Measurements from ENCODE around the gene KCNJ6.

- no peak for TF ChIP-seq CTCF (IDR thresholded peaks at IDR 0.05; ENCODE audit: control extremely low read depth in 1 of 3, insufficient read depth in 1 of 3, low read depth in 1 of 3, low read length in 3 of 3)
- TF ChIP-seq POLR2A (IDR thresholded peaks at IDR 0.05; ENCODE audit: control extremely low read depth in 1 of 2, low read depth in 2 of 2, low read length in 2 of 2), result no peak
- no peak for TF ChIP-seq POLR2AphosphoS5 (IDR thresholded peaks at IDR 0.05; ENCODE audit: low read depth, low read length)
- TF ChIP-seq CBX8 (IDR thresholded peaks at IDR 0.05; ENCODE audit: borderline replicate concordance, low read depth, low read length), result no peak
- TF ChIP-seq TAF1 (IDR thresholded peaks at IDR 0.05; ENCODE audit: low read depth, low read length), result no peak
- no peak for TF ChIP-seq USF2 (IDR thresholded peaks at IDR 0.05; ENCODE audit: low read length)
- no peak for TF ChIP-seq RFX5 (IDR thresholded peaks at IDR 0.05; ENCODE audit: borderline replicate concordance, low read depth, low read length)
- no peak for TF ChIP-seq ATF3 (IDR thresholded peaks at IDR 0.05; ENCODE audit: insufficient read depth, low read depth, low read length)
Measured at GRCh38 chr21:37594472-37594951, 321.7 kb downstream of the KCNJ6 start.
